ENCODE measurements around the gene RBMS3.
A peak's percentile ranks its signal among the peaks of the same experiment; 100 is the strongest.

RBMS3 gene

DNA sequence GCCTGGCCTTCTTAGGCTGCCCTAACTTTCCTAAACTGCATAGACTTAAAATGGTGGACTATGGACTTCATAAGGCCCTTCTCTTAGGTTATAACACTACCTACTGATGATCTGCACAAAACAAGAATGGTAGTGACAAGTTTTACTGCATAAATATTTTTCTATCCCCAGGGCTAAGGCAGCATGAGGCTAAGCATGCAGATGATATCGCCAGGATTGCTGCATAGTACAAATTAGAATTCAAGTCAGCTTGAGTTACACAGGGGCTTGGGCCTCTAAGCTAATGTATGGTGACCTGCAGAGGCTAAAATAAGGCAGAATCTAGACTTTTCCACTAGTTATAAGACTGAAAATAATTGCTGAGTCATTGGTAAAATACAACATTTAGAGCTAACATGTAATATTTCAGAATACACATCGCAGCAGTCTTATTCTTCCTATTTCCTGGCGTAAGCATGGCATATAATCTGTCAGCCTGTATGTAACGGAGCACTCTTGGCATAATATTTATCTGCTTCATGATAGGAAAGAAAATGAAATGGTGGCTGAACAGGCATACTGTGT lies 15.3 kb upstream of the RBMS3 start:
- no peak for DNase-seq
- H3K27ac Mint-ChIP-seq, result no peak overlapping the region
- no peak overlapping the region for H3K4me3 Mint-ChIP-seq
- no peaks in the 10 kb centered on the region for H3K27me3 Mint-ChIP-seq
- H3K9me3 Mint-ChIP-seq, result no peaks in the 10 kb centered on the region
- ATAC-seq, result no peak
- H3K4me1 Mint-ChIP-seq, result peaks cover 4% of the 10 kb centered on the region

DNA sequence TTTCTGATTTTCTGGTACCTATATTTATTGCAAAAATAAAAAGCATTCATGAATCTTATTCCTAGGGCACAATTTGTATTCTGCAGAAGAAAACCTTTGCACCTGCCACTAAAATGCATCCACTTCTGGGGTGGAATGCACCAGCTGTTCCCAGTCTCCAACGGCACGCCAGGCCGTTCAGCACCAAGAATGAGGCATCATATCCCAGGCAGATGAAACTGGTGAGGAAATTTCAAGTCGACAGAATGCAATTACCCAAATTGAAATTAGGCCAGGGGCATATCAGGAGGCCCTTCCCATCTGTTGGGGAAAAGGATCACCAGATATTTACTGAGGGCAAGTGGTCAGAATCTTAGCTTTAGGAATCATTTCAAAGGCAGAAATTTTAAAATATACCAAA lies 13.6 kb upstream of the RBMS3 start:
- ATAC-seq (no peak), DNase-seq (no peak)
- no peaks in the 10 kb centered on the region for H3K4me1 Mint-ChIP-seq
- H3K27ac Mint-ChIP-seq, result no peak overlapping the region
- H3K4me3 Mint-ChIP-seq, result no peak overlapping the region
- no peaks in the 10 kb centered on the region for H3K27me3 Mint-ChIP-seq
- no peaks in the 10 kb centered on the region for H3K9me3 Mint-ChIP-seq

DNA sequence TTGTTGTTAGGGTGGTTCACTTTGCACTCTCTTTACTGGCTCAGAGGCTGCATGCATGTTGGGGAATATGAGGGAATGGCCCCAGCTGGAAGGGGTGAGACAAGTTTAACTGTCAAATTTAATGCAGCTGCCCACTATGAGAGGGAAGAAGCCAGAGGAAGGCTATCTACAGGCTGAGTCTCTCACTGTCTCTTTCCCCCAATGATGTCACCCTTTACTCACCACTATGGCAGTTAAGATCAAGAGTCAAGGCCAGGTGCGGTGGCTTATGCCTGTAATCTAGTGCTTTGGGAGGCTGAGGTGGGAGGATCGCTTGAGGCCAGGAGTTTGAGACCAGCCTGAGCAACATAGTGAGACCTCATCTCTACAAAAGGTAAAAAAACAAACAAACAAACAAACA lies 12.2 kb upstream of the RBMS3 start:
- Mint-ChIP-seq H3K4me1 (no peaks in the 10 kb centered on the region), H3K27ac (no peak overlapping the region), H3K9me3 (no peaks in the 10 kb centered on the region), H3K27me3 (no peaks in the 10 kb centered on the region), H3K4me3 (no peak overlapping the region)
- no peak for DNase-seq
- no peak for ATAC-seq

DNA sequence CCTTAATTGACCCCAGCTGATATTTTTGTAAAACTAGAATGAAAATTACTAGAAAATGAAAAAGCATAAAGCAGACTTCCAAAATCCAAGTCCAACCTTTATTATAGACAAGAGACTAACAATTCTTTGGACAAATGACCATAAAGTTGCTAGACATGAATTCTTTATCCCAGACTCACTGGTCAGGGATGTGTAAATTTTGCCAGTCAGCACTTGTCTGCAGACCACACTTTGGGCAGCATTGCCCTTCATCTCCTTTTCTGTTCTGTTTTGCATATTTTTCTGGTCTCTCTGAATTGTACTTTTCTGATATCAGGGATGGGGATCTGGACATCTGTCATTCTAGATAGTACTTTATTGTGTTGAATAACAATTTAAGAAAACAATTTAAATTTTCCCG lies 10.1 kb upstream of the RBMS3 start:
- H3K27ac Mint-ChIP-seq, result no peak overlapping the region
- no peaks in the 10 kb centered on the region for H3K9me3 Mint-ChIP-seq
- no peak for ATAC-seq

DNA sequence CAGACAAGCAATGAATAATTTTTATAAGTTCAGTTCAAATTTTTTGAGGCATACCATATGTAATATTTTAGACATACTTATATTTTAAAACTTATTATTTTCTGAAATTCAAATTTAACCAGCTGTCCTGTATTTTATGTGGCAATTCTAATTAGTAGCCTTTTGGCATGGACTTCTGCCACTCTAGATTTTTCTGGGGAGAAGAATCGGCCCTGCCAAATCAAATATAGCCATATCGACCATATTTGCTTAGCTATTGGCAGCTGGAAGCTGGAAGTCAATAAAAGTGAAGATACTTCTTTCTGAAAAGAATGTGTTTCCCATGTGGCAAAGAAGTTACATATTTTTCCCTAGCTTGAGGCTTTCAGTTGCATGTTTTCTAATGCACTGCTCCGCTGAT lies 9.4 kb upstream of the RBMS3 start:
- no peaks in the 10 kb centered on the region for H3K9me3 Mint-ChIP-seq
- DNase-seq (no peak), ATAC-seq (no peak)
- no peak overlapping the region for H3K4me3 Mint-ChIP-seq
- H3K27ac Mint-ChIP-seq, result no peak overlapping the region
- H3K27me3 Mint-ChIP-seq, result no peaks in the 10 kb centered on the region
- H3K4me1 Mint-ChIP-seq, result peaks cover 13% of the 10 kb centered on the region

More for the DNA sequence above, 10.1 kb upstream of the RBMS3 start:
- Mint-ChIP-seq H3K27me3 (no peaks in the 10 kb centered on the region), H3K4me3 (no peak overlapping the region), H3K4me1 (peaks cover 13% of the 10 kb centered on the region)
- no peak for DNase-seq

DNA sequence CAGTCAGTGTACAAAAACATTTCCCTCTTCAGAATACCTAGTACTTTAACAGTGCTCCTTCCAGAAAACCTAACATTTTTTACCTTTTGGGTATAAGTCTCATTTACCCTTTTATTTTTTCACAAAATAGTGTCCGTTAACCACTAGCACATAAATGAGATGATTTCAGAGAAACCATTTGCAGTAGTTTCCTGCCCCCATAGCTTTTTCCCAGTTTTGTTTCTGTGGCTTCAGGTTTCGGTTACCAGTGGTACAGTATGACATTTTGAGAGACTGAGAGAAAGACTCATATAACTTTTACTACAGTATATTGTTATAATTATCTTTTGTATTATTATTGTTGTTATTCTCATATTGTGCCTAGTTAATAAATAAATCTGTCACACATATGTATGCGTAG lies 6.2 kb upstream of the RBMS3 start:
- peaks cover 13% of the 10 kb centered on the region for H3K4me1 Mint-ChIP-seq
- DNase-seq (no peak), ATAC-seq (peak; percentile 69)
- H3K9me3 Mint-ChIP-seq, result no peaks in the 10 kb centered on the region
- H3K27ac Mint-ChIP-seq, result peak overlapping the region in 1 of 2 donors; percentile 80
- peaks cover 8% of the 10 kb centered on the region for H3K27me3 Mint-ChIP-seq
- H3K4me3 Mint-ChIP-seq, result peak overlapping the region; percentile 35 to 39

DNA sequence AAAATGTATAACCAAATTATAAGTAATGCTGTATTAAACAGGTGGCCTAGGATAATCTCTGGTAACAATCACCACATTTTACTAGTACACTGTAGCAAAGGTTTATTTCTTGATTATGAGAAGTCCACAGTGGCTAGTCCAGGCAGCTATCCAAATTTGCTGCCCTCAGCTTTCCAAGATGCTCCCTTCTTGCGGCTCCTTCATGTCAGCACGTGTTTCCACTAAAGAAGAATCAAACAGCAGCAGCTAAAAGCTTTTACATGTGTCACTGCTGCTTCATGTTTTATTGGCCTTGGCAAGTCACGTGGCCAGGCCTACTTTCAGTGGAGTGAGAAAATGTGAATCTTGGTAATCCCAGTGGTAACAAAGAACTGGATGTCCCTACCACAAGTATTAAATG lies 5.6 kb upstream of the RBMS3 start:
- H3K4me1 Mint-ChIP-seq, result peaks cover 13% of the 10 kb centered on the region
- peak overlapping the region in 1 of 2 donors; percentile 19 for H3K27ac Mint-ChIP-seq
- ATAC-seq (no peak), DNase-seq (no peak)
- no peaks in the 10 kb centered on the region for H3K9me3 Mint-ChIP-seq
- peaks cover 12% of the 10 kb centered on the region for H3K27me3 Mint-ChIP-seq
- no peak overlapping the region for H3K4me3 Mint-ChIP-seq

DNA sequence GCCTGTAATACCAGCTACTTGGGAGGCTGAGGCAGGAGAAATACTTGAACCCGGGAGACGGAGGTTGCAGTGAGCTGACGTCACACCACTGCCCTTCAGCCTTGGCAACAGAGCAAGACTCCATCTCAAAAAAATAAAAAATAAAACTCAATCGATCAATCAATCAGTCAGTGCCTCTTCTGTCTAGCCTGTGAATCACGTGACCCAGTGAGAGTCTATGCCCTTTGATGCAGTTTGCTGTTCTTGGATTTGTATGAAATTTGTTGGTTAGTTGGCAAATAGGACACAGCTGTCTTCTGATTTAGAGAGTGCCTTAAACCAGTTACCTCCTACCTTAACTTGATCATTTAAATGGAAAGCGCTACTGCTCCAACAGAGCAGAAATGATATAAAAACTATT lies 3.6 kb upstream of the RBMS3 start:
- ATAC-seq (no peak), DNase-seq (no peak)
- Mint-ChIP-seq H3K4me3 (no peak overlapping the region), H3K27me3 (peaks cover 12% of the 10 kb centered on the region), H3K4me1 (peaks cover 32% of the 10 kb centered on the region), H3K9me3 (no peaks in the 10 kb centered on the region), H3K27ac (no peak overlapping the region)

DNA sequence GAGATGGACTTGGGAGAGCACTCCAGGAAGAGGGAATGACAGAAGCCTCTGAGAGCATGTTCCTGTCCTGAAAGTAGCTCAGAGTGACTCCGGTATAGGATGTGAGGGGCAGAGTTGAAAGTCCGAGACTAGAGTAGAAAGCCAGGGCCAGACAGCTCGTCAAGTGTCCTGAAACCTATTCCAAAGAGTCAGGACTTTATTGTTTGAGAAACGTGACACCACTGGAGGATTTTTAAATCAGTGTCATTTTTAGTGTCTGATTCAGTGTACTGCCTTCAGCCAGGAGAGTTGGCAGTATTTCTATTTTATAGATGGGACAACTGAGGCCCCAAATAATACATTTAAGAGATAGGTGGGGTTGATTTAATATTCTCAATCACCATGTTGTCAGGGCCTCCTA lies 1.6 kb upstream of the RBMS3 start:
- no peak overlapping the region for H3K27ac Mint-ChIP-seq
- H3K4me3 Mint-ChIP-seq, result no peak overlapping the region
- ATAC-seq (no peak), DNase-seq (no peak)
- no peaks in the 10 kb centered on the region for H3K9me3 Mint-ChIP-seq
- H3K4me1 Mint-ChIP-seq, result peaks cover 46% of the 10 kb centered on the region
- peaks cover 12% of the 10 kb centered on the region for H3K27me3 Mint-ChIP-seq

DNA sequence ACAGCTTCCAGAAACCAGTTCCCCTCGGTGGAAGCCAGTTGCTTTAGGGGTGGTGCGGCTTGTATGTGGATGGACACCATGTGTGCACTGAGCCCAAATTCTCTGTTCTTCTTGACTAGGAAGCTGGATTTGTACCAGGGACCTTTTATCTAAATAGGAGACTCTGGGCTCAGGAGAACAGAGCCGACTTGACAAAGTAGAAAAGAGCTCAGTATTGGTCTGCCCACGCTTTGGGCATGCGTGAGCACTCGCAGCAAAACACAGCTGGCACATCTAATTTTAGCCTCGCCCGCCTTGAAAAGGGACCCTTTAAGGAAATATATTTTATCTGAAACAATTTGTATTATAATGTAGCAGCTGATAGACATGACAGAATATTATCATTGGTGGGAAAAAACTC lies 1.1 kb upstream of the RBMS3 start:
- peak overlapping the region in 1 of 2 donors; percentile 38 for H3K4me3 Mint-ChIP-seq
- H3K27ac Mint-ChIP-seq, result no peak overlapping the region
- H3K9me3 Mint-ChIP-seq, result no peaks in the 10 kb centered on the region
- peaks cover 41% of the 10 kb centered on the region for H3K4me1 Mint-ChIP-seq
- DNase-seq (no peak), ATAC-seq (no peak)
- peaks cover 12% of the 10 kb centered on the region for H3K27me3 Mint-ChIP-seq

DNA sequence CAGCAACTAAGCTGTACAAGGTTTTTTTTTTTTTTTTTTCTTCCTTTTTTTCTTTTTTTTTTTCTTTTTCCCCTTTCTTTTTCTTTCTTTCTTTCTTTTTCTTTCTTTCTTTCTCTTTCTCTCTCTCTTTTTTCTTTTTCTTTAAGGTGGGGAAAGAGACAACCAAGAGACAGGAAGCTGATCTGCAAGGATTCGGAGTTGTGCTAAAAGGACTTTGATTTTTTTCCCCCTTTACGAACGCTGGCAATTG lies 148 bp downstream of the RBMS3 start:
- Mint-ChIP-seq H3K27ac (peak overlapping the region; percentile 94 to 96), H3K4me1 (peaks cover 35% of the 10 kb centered on the region)

DNA sequence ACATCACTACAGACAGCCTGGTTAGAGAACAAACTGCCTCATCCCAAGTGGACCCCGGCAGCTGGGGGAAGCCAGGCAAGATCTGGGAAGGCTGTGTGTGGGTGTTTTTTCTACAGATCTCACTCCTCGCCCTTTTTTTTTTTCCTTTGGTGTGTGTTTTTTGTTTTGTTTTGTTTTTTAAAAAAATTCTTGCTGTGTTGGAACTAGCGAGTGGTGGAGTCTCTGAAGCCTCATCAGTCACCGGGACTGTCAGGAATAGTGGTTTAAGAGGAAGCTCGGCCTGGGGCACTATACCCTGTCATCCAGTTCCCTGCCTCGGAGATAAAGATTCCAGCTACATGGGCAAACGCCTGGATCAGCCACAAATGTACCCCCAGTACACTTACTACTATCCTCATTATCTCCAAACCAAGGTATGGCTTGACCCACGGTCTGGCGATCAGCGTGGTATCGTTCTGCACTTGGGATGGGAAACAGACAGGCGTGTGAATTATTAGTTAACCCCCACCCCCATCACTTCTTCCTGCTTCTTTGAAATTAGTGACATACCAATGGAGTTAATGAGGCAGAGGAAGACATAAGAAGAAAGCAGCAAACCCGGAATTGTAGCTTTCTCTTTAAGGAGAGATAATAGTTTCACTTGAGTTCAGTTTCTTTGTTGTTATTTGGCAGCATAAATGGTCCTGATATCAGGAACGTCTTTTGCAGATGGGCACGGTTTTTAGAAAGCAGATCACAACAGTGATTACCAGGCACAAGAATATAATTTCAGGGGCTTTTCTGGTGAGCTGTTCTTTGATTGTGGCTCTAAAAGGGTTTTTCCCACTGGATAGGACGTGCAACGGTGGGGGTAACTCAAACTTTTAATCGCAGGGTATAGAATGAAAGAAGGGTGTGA lies 722 bp downstream of the RBMS3 start:
- H3K9me3 Mint-ChIP-seq, result no peaks in the 10 kb centered on the region
- peak overlapping the region; percentile 84 to 92 for H3K4me3 Mint-ChIP-seq
- peak overlapping the region; percentile 94 to 96 for H3K27ac Mint-ChIP-seq
- DNase-seq, result peak in 1 of 2 donors; percentile 43
- peak; percentile 93 for ATAC-seq
- H3K4me1 Mint-ChIP-seq, result peaks cover 35% of the 10 kb centered on the region
- H3K27me3 Mint-ChIP-seq, result peaks cover 17% of the 10 kb centered on the region

More for the DNA sequence above, 148 bp downstream of the RBMS3 start:
- Mint-ChIP-seq H3K4me3 (peak overlapping the region; percentile 84 to 92), H3K9me3 (no peaks in the 10 kb centered on the region), H3K27me3 (peaks cover 12% of the 10 kb centered on the region)
- DNase-seq (no peak), ATAC-seq (no peak)

DNA sequence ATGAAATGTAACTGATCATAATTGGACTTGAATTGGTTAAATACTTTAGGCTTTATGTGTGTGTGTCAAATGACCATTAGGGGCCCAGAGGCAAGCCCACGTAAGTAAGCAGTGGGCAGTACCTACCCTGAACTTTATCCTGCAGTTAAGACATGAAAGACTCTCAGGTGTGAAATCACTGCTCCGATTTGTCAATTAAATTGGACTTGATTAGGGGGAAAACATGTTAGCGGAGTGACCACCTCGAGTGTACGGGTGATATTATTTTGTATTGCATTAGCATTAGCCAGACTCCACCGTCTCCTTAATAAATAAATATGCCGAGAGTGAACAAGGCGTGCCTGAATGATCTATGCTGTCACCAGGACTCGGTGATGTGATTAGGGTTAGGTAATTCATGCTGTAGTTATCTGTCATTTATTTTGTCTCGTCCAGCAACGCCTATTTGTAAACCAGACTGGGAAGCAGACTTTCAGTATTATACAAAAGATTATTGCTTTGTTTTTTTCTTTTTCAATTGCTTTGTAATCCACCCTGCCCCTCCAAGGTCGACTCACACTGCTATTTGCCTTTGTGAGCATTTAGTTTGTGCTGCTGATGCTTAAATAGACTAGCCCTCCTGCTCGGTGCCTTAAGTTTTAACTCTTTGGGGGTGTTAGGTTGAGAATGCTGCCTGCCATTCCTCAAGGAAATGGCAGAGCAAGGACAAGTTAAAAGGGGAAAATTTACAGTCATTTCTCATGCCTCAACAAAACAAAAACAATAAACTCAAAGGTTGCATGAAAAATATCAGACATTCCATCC lies 1.8 kb downstream of the RBMS3 start:
- Mint-ChIP-seq H3K4me3 (peak overlapping the region; percentile 84 to 92), H3K27ac (peak overlapping the region in 1 of 2 donors; percentile 74), H3K4me1 (peaks cover 35% of the 10 kb centered on the region), H3K9me3 (no peaks in the 10 kb centered on the region), H3K27me3 (peaks cover 20% of the 10 kb centered on the region)
- ATAC-seq, result peak; percentile 18
- no peak for DNase-seq

DNA sequence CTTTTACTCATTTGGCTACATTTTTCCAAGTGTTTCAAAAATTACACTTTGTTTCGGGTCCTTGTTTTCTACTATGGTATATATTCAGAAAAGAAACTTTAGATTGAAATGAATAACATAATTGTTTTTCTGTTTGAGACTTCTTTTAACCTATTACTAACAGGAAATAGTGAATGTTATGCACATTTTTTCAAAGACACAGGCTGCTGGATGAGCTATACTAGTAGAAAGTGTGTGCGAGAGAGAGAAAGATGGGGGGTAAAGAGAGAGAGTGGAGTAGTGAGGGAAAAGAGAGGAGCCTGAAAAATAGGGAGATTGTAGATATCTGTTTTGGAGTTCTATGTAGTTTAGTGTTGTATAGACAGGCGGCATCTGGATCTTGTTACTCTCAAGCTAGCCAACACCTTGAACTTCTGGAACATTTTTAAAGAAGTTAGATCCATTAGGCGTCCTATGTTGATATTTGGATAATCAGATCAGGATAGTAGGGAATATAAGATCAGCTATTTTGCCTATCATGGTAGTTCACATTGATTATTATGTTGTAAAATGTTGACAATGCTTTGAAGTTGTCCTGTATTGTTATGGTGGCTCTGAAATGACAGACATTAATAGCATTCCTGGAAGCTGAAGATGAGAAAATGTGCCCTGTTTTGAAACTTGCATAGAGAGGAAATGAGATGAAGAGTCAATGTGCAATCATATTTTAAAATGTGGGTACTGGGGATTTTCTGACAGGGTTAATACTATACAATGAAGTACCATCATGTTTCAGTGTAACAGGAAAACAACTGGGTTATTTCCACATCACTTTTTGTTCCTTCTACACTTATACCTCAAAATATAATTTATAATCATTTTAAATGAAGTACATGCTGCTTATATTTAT lies 2.6 kb downstream of the RBMS3 start:
- ATAC-seq, result peak; percentile 41
- H3K4me3 Mint-ChIP-seq, result peak overlapping the region; percentile 84 to 92

DNA sequence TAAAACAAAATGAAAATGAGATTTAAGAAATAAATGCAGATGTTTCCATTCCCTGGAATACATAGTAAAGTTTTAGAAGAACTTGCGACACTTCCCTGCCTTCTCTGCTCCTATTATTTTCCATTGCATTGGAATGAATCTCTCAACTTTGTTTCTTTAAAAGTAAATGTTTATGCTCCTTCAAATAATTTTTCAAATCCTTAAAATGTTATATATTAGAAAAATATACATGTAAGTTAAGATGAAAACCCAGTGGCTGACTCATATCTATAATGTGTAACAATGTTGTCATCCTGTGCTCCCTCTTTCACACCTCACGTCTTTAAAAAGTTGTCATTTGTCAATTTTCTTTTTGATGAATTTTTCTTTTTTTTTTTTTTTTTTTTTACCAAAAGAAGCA lies 3.6 kb downstream of the RBMS3 start:
- Mint-ChIP-seq H3K4me3 (peak overlapping the region in 1 of 2 donors; percentile 21), H3K27me3 (peaks cover 14% of the 10 kb centered on the region), H3K27ac (no peak overlapping the region), H3K4me1 (peaks cover 35% of the 10 kb centered on the region), H3K9me3 (no peaks in the 10 kb centered on the region)
- ATAC-seq (no peak), DNase-seq (no peak)

More for the DNA sequence above, 2.6 kb downstream of the RBMS3 start:
- Mint-ChIP-seq H3K9me3 (no peaks in the 10 kb centered on the region), H3K27me3 (peaks cover 20% of the 10 kb centered on the region), H3K27ac (peak overlapping the region; percentile 6 to 67), H3K4me1 (peaks cover 35% of the 10 kb centered on the region)
- DNase-seq, result no peak
